GM20000 (cell line): ENCODE results near the gene CCL7.

Source experiments
- DNase-seq: peaks from one replicate; pipeline ENCODE4 v3.0.0; 2012; ENCODE audit warnings: low spot score
- TF ChIP-seq, protein P1 (sequence below): IDR thresholded peaks from 2 replicates; pipeline ENCODE4 v1.5.1; 2012; ENCODE audit warnings: mild to moderate bottlenecking, control low read depth; ENCODE audit errors: extremely low read depth, missing control alignments

CCL7 gene

DNA sequence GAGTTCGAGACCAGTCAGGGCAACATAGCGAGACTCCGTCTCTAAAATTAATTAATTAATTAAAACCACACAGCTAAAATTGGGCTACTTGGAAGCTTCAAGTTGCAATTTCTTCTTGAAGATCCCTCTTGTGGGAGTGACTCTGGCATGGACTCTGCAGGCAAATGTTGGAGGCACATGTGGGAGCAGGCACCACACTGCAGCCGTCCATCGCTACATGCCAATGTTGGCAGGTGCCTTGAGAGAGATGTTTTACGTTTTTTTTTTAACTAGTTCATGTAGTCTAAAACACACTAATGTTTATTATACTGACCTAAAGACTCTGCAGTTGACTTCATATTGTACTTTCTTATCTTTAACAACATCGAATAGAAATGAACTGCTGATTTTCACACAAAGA is 41.3 kb downstream of the CCL7 start:
- DNase-seq, result no peak
- TF ChIP-seq, protein P1, sequence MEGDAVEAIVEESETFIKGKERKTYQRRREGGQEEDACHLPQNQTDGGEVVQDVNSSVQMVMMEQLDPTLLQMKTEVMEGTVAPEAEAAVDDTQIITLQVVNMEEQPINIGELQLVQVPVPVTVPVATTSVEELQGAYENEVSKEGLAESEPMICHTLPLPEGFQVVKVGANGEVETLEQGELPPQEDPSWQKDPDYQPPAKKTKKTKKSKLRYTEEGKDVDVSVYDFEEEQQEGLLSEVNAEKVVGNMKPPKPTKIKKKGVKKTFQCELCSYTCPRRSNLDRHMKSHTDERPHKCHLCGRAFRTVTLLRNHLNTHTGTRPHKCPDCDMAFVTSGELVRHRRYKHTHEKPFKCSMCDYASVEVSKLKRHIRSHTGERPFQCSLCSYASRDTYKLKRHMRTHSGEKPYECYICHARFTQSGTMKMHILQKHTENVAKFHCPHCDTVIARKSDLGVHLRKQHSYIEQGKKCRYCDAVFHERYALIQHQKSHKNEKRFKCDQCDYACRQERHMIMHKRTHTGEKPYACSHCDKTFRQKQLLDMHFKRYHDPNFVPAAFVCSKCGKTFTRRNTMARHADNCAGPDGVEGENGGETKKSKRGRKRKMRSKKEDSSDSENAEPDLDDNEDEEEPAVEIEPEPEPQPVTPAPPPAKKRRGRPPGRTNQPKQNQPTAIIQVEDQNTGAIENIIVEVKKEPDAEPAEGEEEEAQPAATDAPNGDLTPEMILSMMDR, result no peak

DNA sequence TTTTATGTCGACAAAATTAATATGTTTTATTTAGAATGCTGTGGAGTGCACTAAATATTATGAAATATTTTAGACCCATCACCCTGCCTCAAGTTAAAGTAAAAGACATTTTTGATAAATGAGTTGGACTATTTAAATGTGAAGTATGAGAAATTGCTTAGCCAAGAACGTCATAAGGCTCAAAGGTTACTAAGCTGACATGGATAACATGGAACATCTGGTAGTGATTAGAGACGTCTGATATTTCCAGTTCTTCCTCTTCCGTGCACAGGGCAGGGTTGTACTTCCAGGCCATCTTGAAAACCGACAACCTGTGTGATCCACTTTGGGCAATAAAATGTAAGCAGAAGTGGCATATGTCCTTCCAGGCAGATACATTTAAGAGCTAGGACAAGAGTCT is 42.1 kb downstream of the CCL7 start:
- TF ChIP-seq, protein P1, result no peak
- no peak for DNase-seq

DNA sequence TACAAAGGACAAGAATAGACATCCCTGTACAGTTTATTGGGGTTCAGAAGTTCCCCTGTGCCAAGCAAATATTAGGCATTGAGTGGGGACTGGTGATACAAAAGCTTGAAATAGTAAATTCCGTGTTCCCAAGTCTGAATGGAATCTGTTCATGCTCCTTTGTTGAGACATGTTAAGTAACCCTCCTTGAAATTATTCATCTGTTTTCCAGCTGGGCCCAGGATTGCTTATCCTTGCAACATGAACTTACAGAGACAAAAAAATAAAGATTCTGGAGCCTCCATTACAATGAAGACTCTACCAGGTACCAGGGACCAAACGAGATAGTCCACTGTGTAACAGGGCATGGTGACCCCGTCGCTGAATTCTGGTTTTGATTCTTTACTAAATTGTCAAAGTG is 43.1 kb downstream of the CCL7 start:
- TF ChIP-seq, protein P1, result no peak
- no peak for DNase-seq

DNA sequence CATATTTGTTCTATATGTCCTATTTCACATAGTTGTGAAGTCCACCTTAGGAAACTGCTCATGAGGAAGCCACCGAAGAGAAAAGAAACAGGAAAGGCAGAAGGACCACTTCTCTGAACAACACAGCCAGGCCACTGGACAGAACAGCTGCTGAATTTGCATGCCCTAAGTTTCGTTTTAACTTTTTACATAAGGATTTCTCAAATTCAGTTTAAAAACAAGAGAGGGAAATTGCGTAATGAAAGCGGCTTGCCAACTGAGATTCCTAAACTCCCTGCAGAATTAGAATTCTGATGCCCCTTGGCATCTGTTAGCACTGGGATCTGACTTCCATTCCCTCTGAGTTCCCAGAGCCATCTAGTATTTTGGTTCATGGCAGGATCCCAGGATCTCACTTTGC is 44.3 kb downstream of the CCL7 start:
- TF ChIP-seq, protein P1, result no peak
- DNase-seq, result no peak

DNA sequence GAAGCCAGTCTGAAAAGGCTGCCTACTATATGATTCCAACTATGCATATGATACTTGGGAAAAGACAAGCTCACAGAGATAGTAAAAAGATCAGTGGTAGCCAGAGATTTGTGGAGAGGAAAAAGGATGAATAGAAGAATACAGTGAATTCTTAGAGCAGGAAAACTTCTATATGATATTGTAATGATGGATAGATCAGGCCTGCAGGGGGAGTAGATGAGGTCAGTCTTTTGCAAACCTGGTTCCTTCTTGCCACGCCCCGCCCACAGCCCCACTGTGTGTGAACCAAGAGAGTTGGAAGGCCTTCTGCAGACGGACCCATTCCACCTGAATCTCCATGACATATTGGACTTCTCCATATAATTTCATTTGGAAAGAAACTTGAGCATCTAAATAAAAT is 48.5 kb downstream of the CCL7 start:
- no peak for DNase-seq
- TF ChIP-seq, protein P1, result no peak

DNA sequence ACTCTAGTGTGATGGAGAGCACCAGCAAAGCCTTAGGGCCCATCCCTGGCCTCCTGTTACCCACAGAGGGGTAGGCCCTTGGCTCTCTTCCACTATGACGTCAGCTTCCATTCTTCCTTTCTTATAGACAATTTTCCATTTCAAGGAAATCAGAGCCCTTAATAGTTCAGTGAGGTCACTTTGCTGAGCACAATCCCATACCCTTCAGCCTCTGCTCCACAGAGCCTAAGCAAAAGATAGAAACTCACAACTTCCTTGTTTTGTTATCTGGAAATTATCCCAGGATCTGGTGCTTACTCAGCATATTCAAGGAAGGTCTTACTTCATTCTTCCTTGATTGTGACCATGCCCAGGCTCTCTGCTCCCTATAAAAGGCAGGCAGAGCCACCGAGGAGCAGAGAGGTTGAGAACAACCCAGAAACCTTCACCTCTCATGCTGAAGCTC is 49.0 kb downstream of the CCL7 start, which contains the start of gene CCL8:
Gene CCL8, plus strand, starts transcription at position 397 of the 445 bp plus-strand sequence. CDS start 67 bp downstream, outside the sequence.
- no peak for DNase-seq
- TF ChIP-seq, protein P1, result no peak
